ENCODE results near the gene AFF2.

Gene AFF2

DNA sequence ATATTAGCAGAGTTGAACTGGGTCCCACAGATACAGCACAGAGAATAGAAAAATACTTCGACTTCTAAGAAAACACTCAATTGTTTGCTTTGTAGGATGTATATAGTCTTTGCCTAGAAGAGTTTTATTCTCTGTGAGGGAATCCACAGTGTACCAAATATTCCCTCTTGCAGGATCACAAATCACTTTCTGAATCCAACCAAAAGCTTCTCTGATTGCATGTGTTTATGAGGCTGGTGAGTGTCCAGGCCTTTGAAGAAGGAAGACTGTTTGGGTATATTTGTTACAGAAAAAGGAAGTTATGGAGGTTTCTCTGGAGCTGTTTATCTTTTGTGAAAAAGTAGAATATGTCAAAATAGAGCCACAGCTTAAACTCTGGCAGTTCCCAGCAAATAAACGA is 423.2 kb downstream of the AFF2 start:
- ChIA-PET POLR2A (no interaction called here), CTCF (interaction anchor here (0.6 kb wide), 1 partner anchor 18 kb away, joined by 3 read pairs; no protein-coding TSS in a partner anchor)
- TF ChIP-seq BHLHE40 (IDR thresholded peaks at IDR 0.05; ENCODE audit: borderline replicate concordance): no peak
- TF ChIP-seq CTBP1 (IDR thresholded peaks at IDR 0.05; ENCODE audit: borderline replicate concordance): no peak
- DNase-seq (ENCODE audit: extremely low spot score): no peak

DNA sequence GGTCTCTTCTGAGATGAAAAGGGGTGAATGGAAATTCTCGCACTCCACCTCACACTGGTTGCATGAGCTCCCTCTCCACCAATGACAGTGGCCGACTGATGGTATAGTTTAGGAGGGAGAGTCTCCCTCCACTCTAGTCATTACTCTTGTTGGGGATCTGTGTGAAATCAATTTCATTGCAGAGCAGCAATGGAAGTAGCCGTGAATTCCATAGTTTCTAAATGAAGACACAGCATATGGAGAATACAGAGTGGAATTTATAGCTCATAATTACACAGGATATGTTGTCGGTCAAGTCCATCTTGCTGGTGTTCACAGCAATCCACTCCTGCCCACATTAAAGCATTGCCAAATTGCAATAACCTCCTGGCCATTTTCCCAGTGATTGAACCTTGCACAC is 426.0 kb downstream of the AFF2 start:
- TF ChIP-seq ELF4 (IDR thresholded peaks at IDR 0.05): no peak
- no peak for TF ChIP-seq TARDBP (IDR thresholded peaks at IDR 0.05)
- TF ChIP-seq, protein P1, sequence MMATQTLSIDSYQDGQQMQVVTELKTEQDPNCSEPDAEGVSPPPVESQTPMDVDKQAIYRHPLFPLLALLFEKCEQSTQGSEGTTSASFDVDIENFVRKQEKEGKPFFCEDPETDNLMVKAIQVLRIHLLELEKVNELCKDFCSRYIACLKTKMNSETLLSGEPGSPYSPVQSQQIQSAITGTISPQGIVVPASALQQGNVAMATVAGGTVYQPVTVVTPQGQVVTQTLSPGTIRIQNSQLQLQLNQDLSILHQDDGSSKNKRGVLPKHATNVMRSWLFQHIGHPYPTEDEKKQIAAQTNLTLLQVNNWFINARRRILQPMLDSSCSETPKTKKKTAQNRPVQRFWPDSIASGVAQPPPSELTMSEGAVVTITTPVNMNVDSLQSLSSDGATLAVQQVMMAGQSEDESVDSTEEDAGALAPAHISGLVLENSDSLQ (IDR thresholded peaks at IDR 0.05): no peak
- TF ChIP-seq ARNT (IDR thresholded peaks at IDR 0.05): no peak
- TF ChIP-seq BHLHE40 (IDR thresholded peaks at IDR 0.05; ENCODE audit: borderline replicate concordance): no peak
- TF ChIP-seq FOXK2 (IDR thresholded peaks at IDR 0.05): no peak
- no peak for TF ChIP-seq ZNF384 (IDR thresholded peaks at IDR 0.05)
- no peak for TF ChIP-seq FOXA1 (IDR thresholded peaks at IDR 0.05)
- no peak for TF ChIP-seq L3MBTL2 (conservative IDR thresholded peaks at IDR 0.05)
- no peak for TF ChIP-seq CTBP1 (IDR thresholded peaks at IDR 0.05; ENCODE audit: borderline replicate concordance)
- no peak for TF ChIP-seq SP1 (IDR thresholded peaks at IDR 0.05)
- TF ChIP-seq FOXM1 (IDR thresholded peaks at IDR 0.05; ENCODE audit: borderline replicate concordance): no peak
- no peak for TF ChIP-seq NFRKB (IDR thresholded peaks at IDR 0.05)
- TF ChIP-seq SUZ12 (IDR thresholded peaks at IDR 0.05): no peak
- no peak for TF ChIP-seq LEF1 (IDR thresholded peaks at IDR 0.05; ENCODE audit: borderline replicate concordance)
- TF ChIP-seq HDGF (IDR thresholded peaks at IDR 0.05; ENCODE audit: borderline replicate concordance): no peak
- ChIA-PET CTCF (no interaction called here), POLR2A (no interaction called here)
- no peak for DNase-seq (ENCODE audit: extremely low spot score)

DNA sequence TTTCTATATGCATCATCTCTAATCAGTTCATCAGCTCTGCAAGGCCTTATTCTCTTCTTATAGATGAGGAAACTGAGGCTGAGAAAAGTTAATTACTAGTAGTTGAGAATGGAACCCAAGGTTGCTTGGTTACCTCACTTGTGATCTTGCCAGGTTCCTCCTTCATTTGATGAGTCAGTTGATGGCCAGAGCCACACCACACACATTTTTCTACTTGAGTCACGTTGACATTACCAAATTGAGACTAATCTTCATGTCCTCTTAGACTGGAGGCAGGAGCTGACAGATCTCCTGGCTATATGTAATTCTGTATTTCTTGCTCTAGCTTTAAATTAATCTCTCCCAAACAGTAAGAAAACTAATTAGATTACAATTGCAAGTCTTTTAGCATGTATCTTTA is 428.4 kb downstream of the AFF2 start:
- no peak for DNase-seq (ENCODE audit: extremely low spot score)
- ChIA-PET CTCF (no interaction called here), POLR2A (interaction anchor here (1.0 kb wide), 1 partner anchor 10 kb away, joined by 4 read pairs; no protein-coding TSS in a partner anchor)
- no peak for TF ChIP-seq TARDBP (IDR thresholded peaks at IDR 0.05)
- no peak for TF ChIP-seq FOXA1 (IDR thresholded peaks at IDR 0.05)
- no peak for TF ChIP-seq CTBP1 (IDR thresholded peaks at IDR 0.05; ENCODE audit: borderline replicate concordance)
- TF ChIP-seq SUZ12 (IDR thresholded peaks at IDR 0.05): no peak
- TF ChIP-seq, protein P1 (IDR thresholded peaks at IDR 0.05): no peak
- no peak for TF ChIP-seq ARNT (IDR thresholded peaks at IDR 0.05)
- TF ChIP-seq L3MBTL2 (conservative IDR thresholded peaks at IDR 0.05): no peak

DNA sequence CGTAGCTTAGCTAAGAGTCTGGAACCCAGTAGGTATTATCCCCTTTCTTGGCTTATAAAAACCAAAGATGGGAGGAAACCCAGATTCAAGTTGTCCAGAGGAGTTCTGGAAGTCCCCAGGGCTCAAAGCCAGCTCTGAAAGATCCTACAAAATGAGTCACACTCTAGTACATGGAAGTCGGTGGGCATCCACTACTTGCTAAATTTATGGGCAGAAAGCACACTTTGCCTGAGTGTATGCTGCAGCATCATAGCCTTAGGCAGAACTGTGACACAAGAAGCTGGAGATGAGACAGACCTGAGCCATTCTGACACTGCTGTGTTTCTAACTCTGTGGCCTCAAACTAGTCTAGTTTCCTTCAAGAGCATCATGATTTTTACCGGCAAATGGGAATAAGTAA is 429.3 kb downstream of the AFF2 start:
- ChIA-PET POLR2A (interaction anchor here (1.0 kb wide), 1 partner anchor 11 kb away, joined by 4 read pairs; no protein-coding TSS in a partner anchor), CTCF (no interaction called here)
- no peak for DNase-seq (ENCODE audit: extremely low spot score)
- TF ChIP-seq ELF4 (IDR thresholded peaks at IDR 0.05) (no peak), CTBP1 (IDR thresholded peaks at IDR 0.05; ENCODE audit: borderline replicate concordance) (no peak), HDGF (IDR thresholded peaks at IDR 0.05; ENCODE audit: borderline replicate concordance) (no peak), L3MBTL2 (conservative IDR thresholded peaks at IDR 0.05) (no peak), ZNF384 (IDR thresholded peaks at IDR 0.05) (no peak), BHLHE40 (IDR thresholded peaks at IDR 0.05; ENCODE audit: borderline replicate concordance) (no peak), FOXM1 (IDR thresholded peaks at IDR 0.05; ENCODE audit: borderline replicate concordance) (no peak)
- TF ChIP-seq, protein P1 (IDR thresholded peaks at IDR 0.05): no peak

DNA sequence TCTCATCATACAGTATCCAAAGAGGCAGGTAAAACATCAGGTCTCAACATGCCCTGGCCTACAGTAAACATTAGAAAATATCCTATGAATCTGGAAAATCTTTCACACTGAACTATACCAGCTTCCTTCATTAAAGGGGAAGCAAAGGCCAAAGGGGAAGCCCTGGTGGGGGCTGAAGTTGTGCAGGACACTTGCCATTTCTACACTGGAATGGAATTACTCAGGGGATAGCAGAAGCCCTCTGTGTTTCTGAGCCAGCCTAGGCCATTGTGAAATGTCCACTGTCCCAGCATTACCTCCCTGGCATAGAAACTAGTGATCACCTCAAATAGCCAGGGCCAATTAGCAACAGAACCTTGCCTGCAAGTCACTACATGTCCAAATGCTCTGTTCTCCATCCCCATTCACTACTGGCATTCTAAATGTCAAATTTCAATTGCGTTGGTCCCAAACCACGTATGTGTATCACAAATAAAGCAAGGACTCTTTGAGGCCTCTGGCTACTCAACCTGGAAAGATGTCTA is 429.9 kb downstream of the AFF2 start:
- TF ChIP-seq ARNT (IDR thresholded peaks at IDR 0.05): no peak
- TF ChIP-seq SUZ12 (IDR thresholded peaks at IDR 0.05): no peak
- TF ChIP-seq LEF1 (IDR thresholded peaks at IDR 0.05; ENCODE audit: borderline replicate concordance): no peak
- no peak for TF ChIP-seq FOXK2 (IDR thresholded peaks at IDR 0.05)
- no peak for TF ChIP-seq SP1 (IDR thresholded peaks at IDR 0.05)
- TF ChIP-seq HDGF (IDR thresholded peaks at IDR 0.05; ENCODE audit: borderline replicate concordance): no peak
- no peak for TF ChIP-seq L3MBTL2 (conservative IDR thresholded peaks at IDR 0.05)
- no peak for TF ChIP-seq NFRKB (IDR thresholded peaks at IDR 0.05)
- ChIA-PET POLR2A (no interaction called here), CTCF (no interaction called here)
- no peak for DNase-seq (ENCODE audit: extremely low spot score)

DNA sequence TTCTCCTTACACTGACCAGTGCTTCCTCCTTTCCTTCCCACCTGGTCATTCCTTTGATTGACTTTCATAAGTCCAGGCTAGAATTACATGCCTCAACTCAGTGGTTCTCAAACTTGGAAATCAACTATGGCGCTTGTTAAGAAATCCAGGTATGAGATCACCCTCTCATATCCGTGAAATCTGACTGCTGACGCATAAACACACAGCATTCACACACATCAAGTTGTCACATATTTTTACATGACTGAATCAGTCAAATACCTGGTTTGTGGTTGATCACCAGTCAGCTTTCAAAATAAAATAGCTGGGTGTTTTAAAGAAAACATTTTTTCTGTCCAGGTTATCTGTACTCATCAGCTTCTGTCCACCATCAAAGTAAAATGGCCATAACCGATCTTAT is 433.5 kb downstream of the AFF2 start:
- ChIA-PET CTCF (no interaction called here), POLR2A (no interaction called here)
- no peak for TF ChIP-seq L3MBTL2 (conservative IDR thresholded peaks at IDR 0.05)
- TF ChIP-seq SUZ12 (IDR thresholded peaks at IDR 0.05): no peak
- TF ChIP-seq BHLHE40 (IDR thresholded peaks at IDR 0.05; ENCODE audit: borderline replicate concordance): no peak
- TF ChIP-seq CTBP1 (IDR thresholded peaks at IDR 0.05; ENCODE audit: borderline replicate concordance): no peak
- TF ChIP-seq LEF1 (IDR thresholded peaks at IDR 0.05; ENCODE audit: borderline replicate concordance): no peak
- no peak for TF ChIP-seq ELF4 (IDR thresholded peaks at IDR 0.05)
- TF ChIP-seq NFRKB (IDR thresholded peaks at IDR 0.05): no peak
- no peak for TF ChIP-seq ARNT (IDR thresholded peaks at IDR 0.05)
- no peak for TF ChIP-seq FOXM1 (IDR thresholded peaks at IDR 0.05; ENCODE audit: borderline replicate concordance)
- no peak for TF ChIP-seq TARDBP (IDR thresholded peaks at IDR 0.05)
- no peak for TF ChIP-seq HDGF (IDR thresholded peaks at IDR 0.05; ENCODE audit: borderline replicate concordance)
- TF ChIP-seq ZNF384 (IDR thresholded peaks at IDR 0.05): no peak
- no peak for TF ChIP-seq FOXA1 (IDR thresholded peaks at IDR 0.05)
- DNase-seq (ENCODE audit: extremely low spot score): no peak

DNA sequence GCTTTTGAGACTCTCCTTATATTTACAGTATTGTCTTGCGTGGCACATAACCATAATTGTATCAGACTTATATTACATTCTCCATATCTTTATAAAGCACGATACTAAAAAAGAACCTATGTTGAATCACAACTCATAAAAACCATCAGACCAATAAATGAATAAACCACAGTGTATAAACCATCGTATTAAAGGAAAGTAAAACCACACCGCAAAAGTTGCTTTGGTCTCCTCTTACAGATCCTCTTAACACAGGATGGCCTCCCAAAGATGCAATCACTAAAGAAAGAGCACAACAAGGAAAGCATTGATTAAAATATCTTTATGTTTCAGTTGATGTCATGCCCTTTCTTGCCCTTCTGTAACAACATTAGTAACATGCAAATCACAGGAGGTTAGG is 437.9 kb downstream of the AFF2 start:
- POLR2A ChIA-PET: no interaction called here
- TF ChIP-seq ZNF384 (IDR thresholded peaks at IDR 0.05): no peak
- TF ChIP-seq CTBP1 (IDR thresholded peaks at IDR 0.05; ENCODE audit: borderline replicate concordance): no peak
- no peak for TF ChIP-seq SP1 (IDR thresholded peaks at IDR 0.05)
- TF ChIP-seq, protein P1 (IDR thresholded peaks at IDR 0.05): no peak
- no peak for TF ChIP-seq LEF1 (IDR thresholded peaks at IDR 0.05; ENCODE audit: borderline replicate concordance)
- TF ChIP-seq BHLHE40 (IDR thresholded peaks at IDR 0.05; ENCODE audit: borderline replicate concordance): no peak
- TF ChIP-seq ARNT (IDR thresholded peaks at IDR 0.05): no peak
- TF ChIP-seq L3MBTL2 (conservative IDR thresholded peaks at IDR 0.05): no peak
- TF ChIP-seq FOXA1 (IDR thresholded peaks at IDR 0.05): no peak
- TF ChIP-seq ELF4 (IDR thresholded peaks at IDR 0.05): no peak
- no peak for TF ChIP-seq NFRKB (IDR thresholded peaks at IDR 0.05)
- no peak for DNase-seq (ENCODE audit: extremely low spot score)
- CTCF ChIA-PET: no interaction called here
